IMR-90 (cell line): ENCODE results near the gene IFI30. TPM values are rescaled to one million over a fixed set of nuclear protein-coding genes. Genes with fewer than 3 reads are reported as not detected.

ENCODE experiments used
- ATAC-seq: fragments of 200-7000 bp; cut with Tn5 transposase; 2 replicates; pipeline ENCODE4 v1.9.1; 2020; ENCODE audit warnings: low read depth, mild to moderate bottlenecking, moderate library complexity
- BruUV-seq: library from RNA; stranded (reverse); fragments of 400-500 nt; replicated peaks from 2 replicates; lab custom pipeline; 2021; lab: Mats Ljungman, UMichigan
- CTCF ChIA-PET: fragments of 300-600 bp; formaldehyde crosslinking; extraction: SDS; loops from one replicate; lab custom pipeline; 2021; ENCODE audit warnings: antibody characterized with exemption; lab: Yijun Ruan, JAX
- POLR2A ChIA-PET: fragments of 300-600 bp; sonication (Branson Sonifier 250); formaldehyde crosslinking; loops from one replicate; lab custom pipeline; 2022; ENCODE audit warnings: antibody characterized with exemption; ENCODE audit not compliant: unreplicated experiment; lab: Charles Lee
- DNase-seq: peaks from one replicate; pipeline ENCODE4 v3.0.0; 2013
- H2AFZ ChIP-seq: replicated peaks from 2 replicates; pipeline ENCODE3; 2013; ENCODE audit warnings: low read length, mild to moderate bottlenecking; ENCODE audit not compliant: poor library complexity
- H2AK5ac ChIP-seq: 2 replicates; pipeline ENCODE4 v1.6.1; 2013; ENCODE audit warnings: low read depth, low read length, inconsistent platforms
- H2AK9ac ChIP-seq: replicated peaks from 2 replicates; pipeline ENCODE3; 2013; ENCODE audit warnings: mild to moderate bottlenecking, low read depth, low read length, moderate library complexity; ENCODE audit not compliant: poor library complexity
- H2BK120ac ChIP-seq: 2 replicates; pipeline ENCODE4 v1.6.1; 2013; ENCODE audit warnings: low read depth, low read length, inconsistent platforms
- H2BK15ac ChIP-seq: 3 replicates; pipeline ENCODE4 v1.6.1; 2013; ENCODE audit warnings: low read depth, low read length, inconsistent platforms
- H2BK20ac ChIP-seq: 2 replicates; pipeline ENCODE4 v1.6.1; 2013; ENCODE audit warnings: low read depth, mild to moderate bottlenecking, inconsistent platforms, low read length, moderate library complexity
- H2BK5ac ChIP-seq: 2 replicates; pipeline ENCODE4 v1.6.1; 2013; ENCODE audit warnings: mild to moderate bottlenecking, low read depth, low read length, inconsistent platforms; ENCODE audit not compliant: poor library complexity, severe bottlenecking
- H3K14ac ChIP-seq: replicated peaks from 2 replicates; pipeline ENCODE4 v1.6.1; 2013; ENCODE audit warnings: low read depth, low read length, inconsistent platforms
- H3K18ac ChIP-seq: 2 replicates; pipeline ENCODE4 v1.6.1; 2013; ENCODE audit warnings: low read depth, low read length, control low read depth
- H3K23ac ChIP-seq: 2 replicates; pipeline ENCODE4 v1.6.1; 2013; ENCODE audit warnings: low read depth, low read length, inconsistent platforms
- H3K27ac ChIP-seq: 2 replicates; pipeline ENCODE4 v1.5.1; 2013; ENCODE audit warnings: mild to moderate bottlenecking, control low read depth, low read length; ENCODE audit not compliant: insufficient read depth
- H3K27me3 ChIP-seq: 2 replicates; pipeline ENCODE4 v1.6.1; 2013; ENCODE audit warnings: low read length; ENCODE audit not compliant: control insufficient read depth, insufficient read depth
- H3K36me3 ChIP-seq: 2 replicates; pipeline ENCODE4 v1.6.1; 2013; ENCODE audit warnings: low read length, mixed read lengths; ENCODE audit not compliant: control insufficient read depth, insufficient read depth
- H3K4ac ChIP-seq: 2 replicates; pipeline ENCODE4 v1.6.1; 2013; ENCODE audit warnings: low read depth, low read length, inconsistent platforms
- H3K4me1 ChIP-seq: 2 replicates; pipeline ENCODE4 v1.6.1; 2013; ENCODE audit warnings: low read length, mixed read lengths; ENCODE audit not compliant: control insufficient read depth, insufficient read depth
- H3K4me2 ChIP-seq: 2 replicates; pipeline ENCODE4 v1.6.1; 2013; ENCODE audit warnings: low read depth, mild to moderate bottlenecking, control low read depth, low read length, moderate library complexity
- H3K4me3 ChIP-seq: 2 replicates; pipeline ENCODE4 v1.5.1; 2013; ENCODE audit warnings: low read depth, mild to moderate bottlenecking, control low read depth, low read length, moderate library complexity; ENCODE audit not compliant: insufficient read depth
- H3K56ac ChIP-seq: 2 replicates; pipeline ENCODE4 v1.6.1; 2013; ENCODE audit warnings: low read length, inconsistent platforms; ENCODE audit not compliant: insufficient read depth; ENCODE audit errors: extremely low read depth
- H3K79me1 ChIP-seq, 2 experiments: 2 replicates each; pipeline ENCODE4 v1.6.1; 2013; ENCODE audit warnings: low read length in 2 of 2, inconsistent platforms in 1 of 2, low read depth in 1 of 2
- H3K9ac ChIP-seq: 2 replicates; pipeline ENCODE4 v1.6.1; 2013; ENCODE audit warnings: low read depth, low read length, control low read depth
- H3K9me1 ChIP-seq: 2 replicates; pipeline ENCODE4 v1.6.1; 2013; ENCODE audit warnings: low read length, inconsistent platforms; ENCODE audit not compliant: insufficient read depth
- H3K9me3 ChIP-seq: 2 replicates; pipeline ENCODE4 v1.6.1; 2013; ENCODE audit warnings: low read length; ENCODE audit not compliant: control insufficient read depth, insufficient read depth
- H4K20me1 ChIP-seq: 2 replicates; pipeline ENCODE4 v1.6.1; 2013; ENCODE audit warnings: low read length, inconsistent platforms; ENCODE audit not compliant: insufficient read depth
- H4K5ac ChIP-seq: 2 replicates; pipeline ENCODE4 v1.6.1; 2013; ENCODE audit warnings: mild to moderate bottlenecking, low read depth, low read length, control low read depth
- H4K8ac ChIP-seq, 2 experiments: 2 replicates each; pipeline ENCODE4 v1.6.1; 2013; ENCODE audit warnings: low read depth in 2 of 2, low read length in 2 of 2, control low read depth in 1 of 2, inconsistent platforms in 1 of 2
- H4K91ac ChIP-seq: 2 replicates; pipeline ENCODE4 v1.6.1; 2013; ENCODE audit warnings: low read depth, low read length, inconsistent platforms; ENCODE audit not compliant: insufficient read depth
- BHLHE40 ChIP-seq: fragments of 150-350 bp; IDR thresholded peaks from 2 replicates; pipeline ENCODE4 v1.6.1; 2016; ENCODE audit warnings: mild to moderate bottlenecking, low read depth, low read length
- MAFK ChIP-seq: IDR thresholded peaks from 2 replicates; pipeline ENCODE4 v1.6.1; 2012; ENCODE audit warnings: low read depth, low read length, improper control_type of control experiment
- MXI1 ChIP-seq: IDR thresholded peaks from 2 replicates; pipeline ENCODE4 v1.6.1; 2012; ENCODE audit warnings: low read depth, mild to moderate bottlenecking, low read length, moderate library complexity, borderline replicate concordance
- RCOR1 ChIP-seq: IDR thresholded peaks from 2 replicates; pipeline ENCODE4 v1.6.1; 2012; ENCODE audit warnings: mild to moderate bottlenecking, low read length, improper control_type of control experiment; ENCODE audit not compliant: insufficient replicate concordance
- WGBS, 2 experiments: methylation state at CpG; one replicate each; pipeline versions ENCODE4 v1.1.5 to v1.1.7; 2013; ENCODE audit warnings: missing lambda C conversion rate in 2 of 2; ENCODE audit not compliant: insufficient read length in 1 of 2; ENCODE audit errors: extremely low coverage in 2 of 2; 5-methylcytosine and 5-hydroxymethylcytosine counted together
- dilution Hi-C: fragments of 300-500 bp; cut with HindIII; formaldehyde crosslinking; loops from one replicate; pipeline ENCODE4 v1.14.3; 2018; ENCODE audit warnings: low sequenced_read_pairs; ENCODE audit not compliant: unreplicated experiment
- in situ Hi-C: fragments of 300-500 bp; cut with MboI; formaldehyde crosslinking; loops from 3 replicates; pipeline ENCODE4 v1.14.3; 2019; ENCODE audit warnings: low sequenced_read_pairs, inconsistent platforms, mixed read lengths
- intact Hi-C: fragments of 100-400 bp; cut with micrococcal nuclease; formaldehyde crosslinking; loops from 2 replicates; pipeline ENCODE4 v1.10.0; 2022
- microRNA-seq, 2 experiments: library from miRNA; stranded (forward) in 1 of 2; unstranded in 1 of 2; fragments of 10-50 nt in 1 of 2; fragments of <30 nt in 1 of 2; gene quantifications in 1 of 2; microRNA quantifications in 1 of 2; one replicate each; pipeline versions ENCODE3 to v1.1.0; 2013 to 2020; ENCODE audit not compliant: insufficient read depth in 1 of 2, insufficient read length in 1 of 2, unreplicated experiment in 1 of 2
- polyA plus RNA-seq, 3 experiments: library from polyadenylated mRNA; depleted of rRNA; stranded (reverse); fragments of >200 nt; gene quantifications; 2 replicates each; pipeline ENCODE4 v1.2.3, GENCODE V29; 2012; ENCODE audit warnings: low replicate concordance in 1 of 3
- small RNA-seq, 5 experiments: library from RNA; depleted of rRNA; stranded (forward); fragments of <200 nt; gene quantifications; one replicate each; pipeline ENCODE3, GENCODE V24; 2012
- total RNA-seq: library from RNA; depleted of rRNA; stranded (reverse); fragments of >200 nt; gene quantifications from 2 replicates; pipeline ENCODE4 v1.2.3, GENCODE V29; 2012; rRNA removed
- TF ChIP-seq, protein P1 (sequence below): fragments of 150-350 bp; IDR thresholded peaks from 2 replicates; pipeline ENCODE4 v1.6.1; 2017; ENCODE audit warnings: mild to moderate bottlenecking, antibody characterized with exemption, low read length, low read depth

IFI30 gene
- total and polyA plus RNA-seq, 2 of the 4 experiments (the other 2 are of a cell fraction): 2.3 TPM

DNA sequence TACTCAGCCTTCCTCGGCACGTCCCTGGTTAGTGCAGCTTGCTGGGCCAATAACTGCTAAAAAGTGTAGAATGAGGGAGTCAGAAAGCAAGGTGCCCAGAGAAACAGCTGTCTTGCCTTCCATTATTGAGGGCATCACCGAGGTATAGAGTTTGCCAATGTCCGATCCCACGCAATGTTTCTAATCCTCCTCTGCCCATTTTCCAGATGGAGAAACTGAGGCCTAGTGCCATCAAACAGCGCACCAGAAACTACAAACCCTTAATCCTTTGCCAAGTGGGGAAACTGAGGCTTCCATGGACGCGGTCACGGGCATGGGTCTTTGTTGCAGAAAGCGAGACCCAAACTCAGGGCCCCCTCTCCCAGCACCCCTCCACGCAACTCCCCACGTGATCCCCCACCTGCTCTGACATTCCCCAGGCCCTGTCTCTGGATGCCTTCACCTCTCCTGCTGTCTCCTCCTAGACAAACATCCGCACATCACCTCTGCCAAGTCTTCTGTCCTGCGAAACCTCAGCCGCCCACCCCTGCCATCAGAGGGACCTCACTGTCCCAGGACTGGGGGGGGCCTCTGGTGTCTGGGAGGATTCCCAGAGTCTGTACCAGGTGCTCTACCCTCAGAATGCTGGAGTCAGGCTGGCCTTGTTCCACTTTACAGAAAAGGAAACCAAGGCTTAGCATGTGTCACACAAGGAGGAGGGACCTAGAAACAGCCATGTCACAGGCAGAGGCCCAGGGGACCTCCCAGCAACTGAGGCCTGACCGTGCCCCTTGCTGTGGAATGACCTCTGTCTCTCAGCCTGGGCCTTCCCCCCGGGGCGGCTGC lies 53.6 kb downstream of the IFI30 start:
- Histone ChIP-seq H3K4me1 (peaks cover 7% of the 10 kb centered on the region), H3K4me3 (no peak overlapping the region), H2BK20ac (no peak overlapping the region), H3K79me1 (no peaks in the 10 kb centered on the region), H3K9me1 (peaks cover 2% of the 10 kb centered on the region; the same call in 1 of the 2 replicates), H2AK5ac (no peak overlapping the region), H3K14ac (no peak overlapping the region), H2BK120ac (no peak overlapping the region), H2BK5ac (no peak overlapping the region), H2AK9ac (no peak overlapping the region), H3K27me3 (peaks cover 16% of the 10 kb centered on the region; the same call in 1 of the 2 replicates), H3K9me3 (no peaks in the 10 kb centered on the region), H3K56ac (no peak overlapping the region), H3K27ac (no peak overlapping the region), H3K23ac (no peak overlapping the region), H4K20me1 (no peaks in the 10 kb centered on the region), H3K36me3 (no peaks in the 10 kb centered on the region), H4K91ac (no peak overlapping the region), H3K18ac (no peak overlapping the region), H2BK15ac (no peak overlapping the region), H4K5ac (no peak overlapping the region), H2AFZ (peak overlapping the region; percentile 5), H4K8ac (no peak overlapping the region), H3K4ac (no peak overlapping the region), H3K4me2 (no peak overlapping the region), H3K9ac (no peak overlapping the region)
- in situ Hi-C loops: no loop called here
- ChIA-PET CTCF (no interaction called here), POLR2A (no interaction called here)
- DNase-seq (no peak), ATAC-seq (no peak)
- TF ChIP-seq MAFK: no peak
- no peak for TF ChIP-seq BHLHE40
- TF ChIP-seq MXI1: no peak
- TF ChIP-seq, protein P1, sequence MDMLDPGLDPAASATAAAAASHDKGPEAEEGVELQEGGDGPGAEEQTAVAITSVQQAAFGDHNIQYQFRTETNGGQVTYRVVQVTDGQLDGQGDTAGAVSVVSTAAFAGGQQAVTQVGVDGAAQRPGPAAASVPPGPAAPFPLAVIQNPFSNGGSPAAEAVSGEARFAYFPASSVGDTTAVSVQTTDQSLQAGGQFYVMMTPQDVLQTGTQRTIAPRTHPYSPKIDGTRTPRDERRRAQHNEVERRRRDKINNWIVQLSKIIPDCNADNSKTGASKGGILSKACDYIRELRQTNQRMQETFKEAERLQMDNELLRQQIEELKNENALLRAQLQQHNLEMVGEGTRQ: no peak
- no peak for TF ChIP-seq RCOR1
- no CpG with 5 or more reads among the region's 18 CpGs for WGBS, 2 experiments
- intact Hi-C loops: no loop called here
- dilution Hi-C loops: no loop called here
- no TSS peak for BruUV-seq

Small RNAs within 50 kb of the gene (microRNA-seq; reads per million reads assigned to microRNA genes)
- not detected for gene IFI30 (ENCODE audit: insufficient read depth, insufficient read length)

Small RNAs within 50 kb of the gene (small RNA-seq; reads per million reads assigned to genes)
- gene IFI30: 0 reads per million in 5 experiments

Other genes with a start within 250 kb of the IFI30 start
- 29.4 and 30.1 TPM in 2 replicates for gene CCDC124, start 240.8 kb upstream of the IFI30 start, total RNA-seq
- gene CCDC124, start 240.8 kb upstream of the IFI30 start, polyA plus RNA-seq (2012; rRNA removed): 112 and 148 TPM in 2 replicates
- gene KCNN1, start 206.7 kb upstream of the IFI30 start, total RNA-seq: under 0.01 TPM in 1 of 2 replicates, not detected in the other
- 0.09 and 0.36 TPM in 2 replicates for gene KCNN1, start 206.7 kb upstream of the IFI30 start, polyA plus RNA-seq (2012; rRNA removed)
- gene ARRDC2, start 165.6 kb upstream of the IFI30 start, total RNA-seq: 1.4 and 1.9 TPM in 2 replicates
- gene ARRDC2, start 165.6 kb upstream of the IFI30 start, polyA plus RNA-seq (2012; rRNA removed): 4.5 and 4.9 TPM in 2 replicates
- gene IL12RB1, start 86.9 kb upstream of the IFI30 start, total RNA-seq: not detected in 2 replicates
- gene IL12RB1, start 86.9 kb upstream of the IFI30 start, polyA plus RNA-seq (2012; rRNA removed): not detected in 2 replicates
- gene MAST3, start 76.0 kb upstream of the IFI30 start, total RNA-seq: 1.3 and 1.4 TPM in 2 replicates
- gene MAST3, start 76.0 kb upstream of the IFI30 start, polyA plus RNA-seq (2012; rRNA removed): 3.9 and 4.3 TPM in 2 replicates
- gene PIK3R2, start 20.6 kb upstream of the IFI30 start, total RNA-seq: 8.9 and 12.2 TPM in 2 replicates
- gene PIK3R2, start 20.6 kb upstream of the IFI30 start, polyA plus RNA-seq (2012; rRNA removed): 25.1 and 27.7 TPM in 2 replicates
- gene MPV17L2, start 19.4 kb downstream of the IFI30 start, total RNA-seq: 7.2 TPM in 2 replicates
- 19.5 and 22.5 TPM in 2 replicates for gene MPV17L2, start 19.4 kb downstream of the IFI30 start, polyA plus RNA-seq (2012; rRNA removed)
- 2.8 and 3.0 TPM in 2 replicates for gene RAB3A, start 30.2 kb downstream of the IFI30 start, total RNA-seq
- 13.4 and 13.6 TPM in 2 replicates for gene RAB3A, start 30.2 kb downstream of the IFI30 start, polyA plus RNA-seq (2012; rRNA removed)
- gene PDE4C, start 52.6 kb downstream of the IFI30 start, total RNA-seq: 0.18 TPM in 1 of 2 replicates, not detected in the other
- gene PDE4C, start 52.6 kb downstream of the IFI30 start, polyA plus RNA-seq (2012; rRNA removed): 0.22 and 0.24 TPM in 2 replicates
- gene IQCN, start 100.6 kb downstream of the IFI30 start, total RNA-seq: 0.18 and 0.28 TPM in 2 replicates
- gene IQCN, start 100.6 kb downstream of the IFI30 start, polyA plus RNA-seq (2012; rRNA removed): 0.60 and 0.67 TPM in 2 replicates
- 14.2 and 22.8 TPM in 2 replicates for gene JUND, start 107.8 kb downstream of the IFI30 start, total RNA-seq
- 77.2 and 101 TPM in 2 replicates for gene JUND, start 107.8 kb downstream of the IFI30 start, polyA plus RNA-seq (2012; rRNA removed)
- 44.8 and 88.0 TPM in 2 replicates for gene LSM4, start 149.3 kb downstream of the IFI30 start, total RNA-seq
- 118 and 157 TPM in 2 replicates for gene LSM4, start 149.3 kb downstream of the IFI30 start, polyA plus RNA-seq (2012; rRNA removed)
- 11.1 and 14.3 TPM in 2 replicates for gene PGPEP1, start 166.8 kb downstream of the IFI30 start, total RNA-seq
- 11.8 and 13.3 TPM in 2 replicates for gene PGPEP1, start 166.8 kb downstream of the IFI30 start, polyA plus RNA-seq (2012; rRNA removed)
- gene GDF15, start 212.3 kb downstream of the IFI30 start, total RNA-seq: 5.6 and 10.3 TPM in 2 replicates
- 43.5 and 49.8 TPM in 2 replicates for gene GDF15, start 212.3 kb downstream of the IFI30 start, polyA plus RNA-seq (2012; rRNA removed)
- not detected in 2 replicates for gene LRRC25, start 223.8 kb downstream of the IFI30 start, total RNA-seq
- 0.03 TPM in 1 of 2 replicates, not detected in the other for gene LRRC25, start 223.8 kb downstream of the IFI30 start, polyA plus RNA-seq (2012; rRNA removed)
- gene SSBP4, start 245.6 kb downstream of the IFI30 start, total RNA-seq: 13.3 and 14.9 TPM in 2 replicates
- 39.7 and 48.1 TPM in 2 replicates for gene SSBP4, start 245.6 kb downstream of the IFI30 start, polyA plus RNA-seq (2012; rRNA removed)